HEK293T (cell line): ENCODE data around the gene DCBLD2.
"Not testable (repeated sequence)": the region's sequence is repeated elsewhere in the genome, so short reads cannot be mapped to it uniquely, and the experiment has no call there.

Experiments used
- CTCF ChIA-PET: fragments of 350-600 bp; formaldehyde crosslinking; extraction: SDS; loops from one replicate; lab custom pipeline; 2021; ENCODE audit warnings: antibody characterized with exemption, inconsistent platforms; lab: Yijun Ruan, JAX
- POLR2A ChIA-PET: fragments of 350-600 bp; formaldehyde crosslinking; extraction: SDS; loops from one replicate; lab custom pipeline; 2020; ENCODE audit warnings: antibody characterized with exemption, inconsistent platforms; lab: Yijun Ruan, JAX
- DNase-seq: peaks from one replicate; pipeline ENCODE4 v3.0.0; 2012; ENCODE audit warnings: mixed read lengths; ENCODE audit errors: extremely low spot score
- ARNT ChIP-seq: fragments of 450-650 bp; IDR thresholded peaks from 2 replicates; pipeline ENCODE4 v1.6.1; 2017; ENCODE audit warnings: mild to moderate bottlenecking
- BHLHE40 ChIP-seq: fragments of 450-650 bp; IDR thresholded peaks from 2 replicates; pipeline ENCODE4 v1.6.1; 2016; ENCODE audit warnings: mild to moderate bottlenecking, moderate library complexity, borderline replicate concordance
- CTBP1 ChIP-seq: fragments of 450-650 bp; IDR thresholded peaks from 2 replicates; pipeline ENCODE4 v1.6.1; 2016; ENCODE audit warnings: borderline replicate concordance
- ELF4 ChIP-seq: fragments of 450-650 bp; IDR thresholded peaks from 2 replicates; pipeline ENCODE4 v1.6.1; 2017; ENCODE audit warnings: antibody characterized with exemption
- FOXA1 ChIP-seq: fragments of 450-650 bp; IDR thresholded peaks from 2 replicates; pipeline ENCODE4 v1.6.1; 2016; ENCODE audit warnings: mild to moderate bottlenecking
- FOXK2 ChIP-seq: fragments of 450-650 bp; IDR thresholded peaks from 2 replicates; pipeline ENCODE4 v1.6.1; 2016; ENCODE audit warnings: mild to moderate bottlenecking
- FOXM1 ChIP-seq: fragments of 450-650 bp; IDR thresholded peaks from 2 replicates; pipeline ENCODE4 v1.6.1; 2017; ENCODE audit warnings: mild to moderate bottlenecking, borderline replicate concordance
- HDGF ChIP-seq: fragments of 450-650 bp; IDR thresholded peaks from 2 replicates; pipeline ENCODE4 v1.6.1; 2017; ENCODE audit warnings: antibody characterized with exemption, borderline replicate concordance
- L3MBTL2 ChIP-seq: fragments of 450-650 bp; conservative IDR thresholded peaks from 2 replicates; pipeline ENCODE4 v1.6.1; 2016; ENCODE audit warnings: mild to moderate bottlenecking
- LEF1 ChIP-seq: fragments of 450-650 bp; IDR thresholded peaks from 2 replicates; pipeline ENCODE4 v1.6.1; 2017; ENCODE audit warnings: mild to moderate bottlenecking, borderline replicate concordance
- NFRKB ChIP-seq: fragments of 450-650 bp; IDR thresholded peaks from 2 replicates; pipeline ENCODE4 v1.6.1; 2016; ENCODE audit warnings: mild to moderate bottlenecking, moderate library complexity
- PKNOX1 ChIP-seq: fragments of 450-650 bp; IDR thresholded peaks from 2 replicates; pipeline ENCODE4 v1.6.1; 2016
- SP1 ChIP-seq: fragments of 450-650 bp; IDR thresholded peaks from 2 replicates; pipeline ENCODE4 v1.6.1; 2017
- SUZ12 ChIP-seq: fragments of 450-650 bp; IDR thresholded peaks from 2 replicates; pipeline ENCODE4 v1.6.1; 2016; ENCODE audit warnings: mild to moderate bottlenecking
- TARDBP ChIP-seq: fragments of 450-650 bp; IDR thresholded peaks from 2 replicates; pipeline ENCODE4 v1.6.1; 2016
- ZNF384 ChIP-seq: fragments of 450-650 bp; IDR thresholded peaks from 2 replicates; pipeline ENCODE4 v1.6.1; 2016

DCBLD2 gene

GRCh38 chr3:98875535-98875934, 26.0 kb downstream of the DCBLD2 start:
- ChIA-PET POLR2A (no interaction called here), CTCF (no interaction called here)
- no peak for DNase-seq
- TF ChIP-seq TARDBP, result no peak
- TF ChIP-seq CTBP1, result no peak
- TF ChIP-seq FOXM1, result no peak
- TF ChIP-seq FOXA1, result no peak
- TF ChIP-seq HDGF, result no peak

GRCh38 chr3:98874602-98875249, 26.8 kb downstream of the DCBLD2 start:
- no peak for DNase-seq
- TF ChIP-seq ARNT (no peak), L3MBTL2 (no peak), ELF4 (no peak), FOXK2 (no peak)
- POLR2A ChIA-PET, result no interaction called here
- CTCF ChIA-PET, result no interaction called here

GRCh38 chr3:98869391-98869790, 32.1 kb downstream of the DCBLD2 start:
- CTCF ChIA-PET, result no interaction called here
- DNase-seq, result no peak
- TF ChIP-seq L3MBTL2 (no peak), NFRKB (no peak), ZNF384 (no peak), SUZ12 (no peak), FOXM1 (no peak), FOXK2 (no peak), ELF4 (no peak), PKNOX1 (no peak), ARNT (no peak), FOXA1 (no peak), LEF1 (no peak), HDGF (no peak), SP1 (no peak), CTBP1 (no peak), TARDBP (no peak), BHLHE40 (no peak)
- POLR2A ChIA-PET, result no interaction called here

GRCh38 chr3:98857971-98858370, 43.5 kb downstream of the DCBLD2 start:
- DNase-seq, CTCF ChIA-PET, POLR2A ChIA-PET: not testable (repeated sequence)

GRCh38 chr3:98857258-98857657, 44.2 kb downstream of the DCBLD2 start:
- POLR2A ChIA-PET, DNase-seq, CTCF ChIA-PET: not testable (repeated sequence)

- POLR2A ChIA-PET, result no interaction called here
- CTCF ChIA-PET, result no interaction called here
- no peak for TF ChIP-seq FOXK2
- TF ChIP-seq TARDBP, result no peak
- no peak for TF ChIP-seq SUZ12
- no peak for TF ChIP-seq FOXA1
- TF ChIP-seq CTBP1, result no peak
- no peak for TF ChIP-seq ZNF384
- no peak for TF ChIP-seq L3MBTL2
- no peak for TF ChIP-seq ARNT
- no peak for TF ChIP-seq BHLHE40
- no peak for TF ChIP-seq HDGF
- no peak for TF ChIP-seq PKNOX1
- no peak for TF ChIP-seq LEF1
- TF ChIP-seq FOXM1, result no peak
- DNase-seq, result no peak
These were observed 44.8 kb downstream of the DCBLD2 start for GRCh38 chr3:98856724-98857123.

GRCh38 chr3:98855806-98856400, 45.6 kb downstream of the DCBLD2 start:
- CTCF ChIA-PET, result no interaction called here
- POLR2A ChIA-PET, result no interaction called here
- no peak for DNase-seq
- TF ChIP-seq TARDBP, result no peak
- no peak for TF ChIP-seq SUZ12
- no peak for TF ChIP-seq CTBP1
- TF ChIP-seq ELF4, result no peak
- TF ChIP-seq ARNT, result no peak
- no peak for TF ChIP-seq FOXK2
- TF ChIP-seq NFRKB, result no peak

GRCh38 chr3:98848108-98848507, 53.4 kb downstream of the DCBLD2 start:
- ChIA-PET POLR2A (no interaction called here), CTCF (no interaction called here)
- TF ChIP-seq ELF4, result no peak
- TF ChIP-seq NFRKB, result no peak
- TF ChIP-seq LEF1, result no peak
- no peak for TF ChIP-seq SUZ12
- no peak for TF ChIP-seq FOXA1
- TF ChIP-seq ARNT, result no peak
- TF ChIP-seq CTBP1, result no peak
- no peak for TF ChIP-seq SP1
- DNase-seq, result no peak
